GM19025 (cell line): ENCODE measurements around the gene BANF2.

Source experiments
- ATAC-seq: cut with Tn5 transposase; IDR thresholded peaks from one replicate; pipeline ENCODE4 v1.9.1; 2021; ENCODE audit warnings: mild to moderate bottlenecking, low read depth, moderate library complexity; ENCODE audit not compliant: unreplicated experiment

The BANF2 gene

DNA sequence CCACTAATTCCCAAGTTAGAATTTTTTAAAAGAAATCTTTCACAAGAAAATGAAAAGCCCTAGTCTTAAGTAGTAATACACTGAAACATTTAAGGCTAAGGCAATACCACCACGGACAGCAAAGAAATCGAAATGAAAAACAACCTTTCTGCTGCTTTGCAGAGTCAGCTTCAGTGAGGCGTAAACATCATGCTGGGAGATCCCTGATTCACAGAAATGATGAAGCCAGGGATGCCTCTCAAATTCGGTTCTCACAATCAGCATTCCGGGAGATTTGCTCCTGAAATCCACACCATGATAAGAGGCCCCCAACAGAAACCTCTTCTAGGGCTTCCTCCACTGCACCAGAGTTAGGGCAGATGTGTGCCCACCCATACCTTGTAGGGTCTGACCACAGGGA is 36.3 kb upstream of the BANF2 start:
- ATAC-seq, result no peak

DNA sequence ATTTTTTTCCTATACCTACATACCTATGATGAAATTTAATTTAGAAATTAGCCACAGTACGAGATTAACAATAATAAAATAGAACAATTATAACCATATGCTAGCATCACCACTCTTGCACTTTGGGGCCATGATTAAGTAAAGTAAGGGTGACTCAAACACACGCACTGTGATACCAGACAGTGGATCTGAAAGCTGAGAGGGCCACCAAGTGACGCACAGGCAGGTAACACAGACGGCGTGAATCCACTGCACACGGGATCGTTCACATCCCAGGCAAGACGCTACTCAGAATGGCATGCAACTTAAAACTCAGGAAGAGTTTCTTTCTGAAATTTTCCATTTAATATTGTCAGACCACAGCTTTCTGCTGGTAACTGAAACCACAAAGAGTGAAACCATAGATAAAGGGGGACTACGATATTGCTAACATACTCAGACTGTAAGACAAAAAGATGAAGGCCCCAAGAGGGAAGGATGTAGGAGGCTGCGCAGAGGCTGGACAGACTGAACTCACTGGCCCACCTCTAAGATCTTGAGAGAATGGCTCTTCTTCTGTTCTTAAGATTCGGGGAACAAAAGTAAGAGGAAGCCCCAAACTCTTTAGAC is 35.6 kb upstream of the BANF2 start:
- no peak for ATAC-seq

DNA sequence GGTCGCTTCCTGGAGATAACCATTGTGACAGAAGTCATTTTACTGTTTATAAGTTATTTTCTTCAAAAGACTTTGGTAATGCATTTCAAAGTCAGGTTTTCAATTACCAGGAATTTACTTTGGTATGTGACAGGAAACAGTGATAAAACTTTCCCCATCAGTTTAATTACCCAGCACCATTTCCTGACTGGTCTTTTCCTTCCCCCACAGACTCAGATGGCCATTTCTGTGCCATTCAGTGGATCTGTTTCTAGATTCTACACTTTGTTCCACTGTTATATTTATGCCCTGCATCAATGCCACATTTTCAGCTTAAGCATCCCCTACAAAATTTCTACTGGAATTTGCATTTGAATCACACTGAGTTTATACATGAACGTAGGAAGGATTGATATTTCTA is 34.0 kb upstream of the BANF2 start:
- ATAC-seq, result no peak

DNA sequence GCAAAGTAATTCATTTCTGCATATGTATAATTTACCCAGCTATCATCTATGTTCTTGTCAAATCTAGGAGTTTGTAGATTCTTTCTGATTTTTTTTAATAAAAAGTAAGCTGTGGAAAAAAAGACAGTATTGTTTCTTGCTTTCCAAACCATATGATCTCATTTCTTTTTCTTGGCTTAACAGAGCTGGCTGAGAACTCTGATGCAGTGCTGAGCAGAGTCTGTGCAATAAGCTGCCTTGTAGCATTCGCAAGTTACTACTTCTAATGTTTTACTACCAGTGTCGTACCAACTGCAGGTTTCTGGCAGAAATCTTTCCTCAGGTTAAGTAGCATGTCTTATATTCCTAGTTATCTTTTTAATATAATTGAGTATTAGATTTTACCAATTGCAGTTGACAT is 33.3 kb upstream of the BANF2 start:
- no peak for ATAC-seq

DNA sequence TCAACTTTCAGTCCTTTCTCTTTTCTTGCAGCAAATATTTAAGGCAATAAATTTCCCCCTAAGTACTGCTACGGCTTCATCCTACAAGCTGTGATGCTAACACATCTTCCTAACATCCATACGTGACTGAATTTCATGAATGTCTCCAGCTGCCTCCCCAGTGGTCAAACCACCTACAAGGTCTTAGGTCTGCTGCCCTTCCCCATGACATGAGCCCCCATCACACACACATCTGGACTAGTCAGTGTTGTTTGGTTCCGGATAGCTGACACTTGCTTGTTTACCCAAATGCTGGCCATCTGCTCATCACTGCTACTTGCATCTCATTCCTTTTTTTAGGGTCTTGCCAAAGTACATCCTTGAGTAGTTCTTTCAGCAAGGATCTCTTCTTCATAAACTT is 32.3 kb upstream of the BANF2 start:
- ATAC-seq, result no peak

DNA sequence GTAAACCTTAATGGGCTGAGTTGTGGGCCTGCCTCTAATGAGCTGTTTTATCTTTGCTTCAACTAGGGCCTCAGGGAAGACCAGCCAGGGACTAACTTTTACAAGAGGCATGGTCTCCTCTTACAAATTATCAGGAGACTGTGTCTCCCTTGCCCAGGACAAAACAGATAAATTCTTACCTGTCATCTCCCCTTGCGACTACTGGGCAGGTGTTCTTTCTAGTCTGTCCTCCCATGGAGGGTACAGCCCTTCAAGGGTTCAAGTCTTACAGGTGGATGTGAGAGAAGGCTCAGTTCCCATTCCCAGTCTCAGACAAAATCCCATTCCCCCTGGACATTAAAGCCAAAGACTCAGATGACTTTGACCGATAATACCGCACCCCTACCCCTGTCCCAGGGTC is 31.3 kb upstream of the BANF2 start:
- ATAC-seq, result no peak

DNA sequence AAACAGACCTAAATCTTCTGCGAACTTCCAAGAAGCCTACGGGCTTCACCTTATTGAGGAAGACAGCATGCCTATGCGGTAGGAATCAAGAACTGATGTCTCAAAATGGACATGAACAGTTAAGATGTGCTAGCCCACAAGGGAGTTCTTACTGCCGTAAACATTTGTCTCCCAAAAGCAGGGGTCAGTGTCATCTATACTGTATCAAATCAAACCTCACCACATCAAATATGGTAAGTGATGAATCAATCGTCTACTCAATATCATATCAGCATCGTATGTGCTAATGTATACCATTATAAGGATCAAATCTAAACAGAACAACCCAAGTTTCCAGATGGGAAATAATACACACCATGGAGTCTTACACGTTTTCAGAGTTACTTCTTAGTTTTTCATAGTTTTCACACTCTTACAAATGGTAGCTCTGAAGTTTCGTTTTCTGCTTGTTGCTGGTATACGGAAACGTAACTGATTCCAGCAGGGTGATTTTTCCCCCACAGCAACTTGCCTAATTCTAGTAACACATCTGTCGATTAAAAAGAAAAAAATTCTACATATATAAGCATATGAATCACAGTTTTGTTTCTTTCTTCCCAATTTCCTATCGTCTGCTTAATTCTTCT is 30.3 kb upstream of the BANF2 start:
- ATAC-seq, result no peak

DNA sequence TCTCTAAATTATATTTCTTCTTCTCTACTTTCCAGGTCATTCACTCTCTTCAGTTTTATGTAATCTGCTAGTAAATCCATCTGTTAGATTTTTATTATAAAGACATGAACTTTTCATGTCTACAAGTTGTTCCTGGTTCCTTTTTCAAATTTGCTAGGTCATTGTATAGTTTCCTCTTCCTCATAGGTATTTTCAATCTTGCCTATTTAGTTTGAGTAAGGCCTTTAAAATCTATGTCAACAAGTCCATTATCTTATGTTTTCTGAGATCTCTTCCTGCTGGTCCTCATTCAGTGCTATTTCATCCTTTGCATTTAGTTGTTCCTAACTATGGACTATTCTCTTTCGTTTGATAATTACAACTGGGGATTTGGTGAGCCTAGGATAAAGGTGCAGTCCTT is 28.8 kb upstream of the BANF2 start:
- ATAC-seq, result no peak

DNA sequence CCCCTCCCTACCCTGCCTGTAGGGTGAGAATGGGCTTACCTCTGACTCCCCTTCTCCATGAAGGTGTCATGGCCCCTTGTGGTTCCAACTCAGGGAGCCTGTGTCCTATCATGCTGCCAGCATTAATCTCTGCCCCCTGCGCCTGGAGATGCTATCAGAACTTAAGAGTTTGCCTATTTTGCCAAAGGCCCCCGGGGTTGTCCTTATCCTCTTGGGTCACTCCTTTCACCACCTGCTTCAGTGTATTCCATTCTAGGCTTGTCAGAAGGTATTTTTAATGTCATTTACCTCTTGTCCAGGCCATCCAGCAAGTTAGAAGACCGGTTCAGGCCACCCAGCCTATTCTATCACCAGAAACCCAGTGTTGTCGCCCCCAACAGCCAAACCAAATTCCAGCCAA is 28.2 kb upstream of the BANF2 start:
- ATAC-seq, result no peak

DNA sequence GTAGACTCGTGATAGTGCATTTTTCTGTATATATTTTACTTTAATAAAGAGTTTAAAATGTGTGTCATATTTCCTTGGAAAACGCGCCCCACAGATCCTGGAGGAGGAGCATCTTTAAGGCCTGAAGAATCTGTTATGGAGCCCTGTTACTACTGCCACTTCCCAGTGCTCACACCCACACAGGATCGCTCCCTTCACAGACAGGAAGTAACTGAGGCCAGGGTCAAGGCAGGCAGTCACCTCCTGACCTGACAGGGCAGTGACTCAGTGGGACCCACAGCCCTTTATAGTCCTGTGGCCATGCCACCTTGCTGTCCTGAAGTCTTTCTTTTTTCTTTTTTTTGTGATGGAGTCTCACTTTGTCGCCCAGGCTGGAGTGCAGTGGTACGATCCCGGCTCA is 26.7 kb upstream of the BANF2 start:
- no peak for ATAC-seq

DNA sequence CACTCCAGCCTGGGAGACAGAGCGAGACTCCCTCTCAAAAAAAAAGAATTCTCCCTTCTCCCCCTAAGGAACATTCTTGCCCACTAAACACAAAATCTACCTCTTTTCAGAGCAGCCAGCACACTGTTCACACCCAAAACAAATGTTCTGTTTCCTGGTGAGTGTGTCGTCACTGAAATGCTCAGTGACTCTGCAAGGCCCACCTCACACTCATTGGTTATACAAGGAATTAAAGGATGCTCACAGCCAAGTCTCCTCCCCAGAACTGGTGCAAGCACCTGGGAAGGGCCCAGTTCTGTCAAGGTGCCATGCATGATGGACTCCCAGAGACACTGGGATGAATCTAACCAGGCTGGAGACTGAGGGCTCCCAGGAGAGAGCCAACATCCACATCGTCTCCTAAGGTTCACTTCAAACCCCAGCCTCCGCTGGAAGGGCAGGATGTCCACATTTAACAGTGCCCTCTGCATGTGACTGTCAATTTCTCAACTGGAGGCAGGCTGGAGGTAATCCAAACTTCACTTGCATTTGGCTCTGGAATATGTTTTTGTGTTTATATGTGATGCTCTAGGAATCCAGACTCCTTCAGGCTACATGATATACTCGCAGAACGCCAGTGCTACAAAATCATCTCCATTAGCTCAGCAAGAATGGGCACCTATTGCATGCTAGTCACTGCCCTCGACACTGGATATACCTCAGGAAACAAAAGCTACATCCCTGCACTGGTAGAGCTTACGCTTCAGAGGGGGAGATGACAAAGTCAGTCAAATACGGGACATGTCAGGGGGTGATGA is 24.8 kb upstream of the BANF2 start:
- ATAC-seq, result no peak

DNA sequence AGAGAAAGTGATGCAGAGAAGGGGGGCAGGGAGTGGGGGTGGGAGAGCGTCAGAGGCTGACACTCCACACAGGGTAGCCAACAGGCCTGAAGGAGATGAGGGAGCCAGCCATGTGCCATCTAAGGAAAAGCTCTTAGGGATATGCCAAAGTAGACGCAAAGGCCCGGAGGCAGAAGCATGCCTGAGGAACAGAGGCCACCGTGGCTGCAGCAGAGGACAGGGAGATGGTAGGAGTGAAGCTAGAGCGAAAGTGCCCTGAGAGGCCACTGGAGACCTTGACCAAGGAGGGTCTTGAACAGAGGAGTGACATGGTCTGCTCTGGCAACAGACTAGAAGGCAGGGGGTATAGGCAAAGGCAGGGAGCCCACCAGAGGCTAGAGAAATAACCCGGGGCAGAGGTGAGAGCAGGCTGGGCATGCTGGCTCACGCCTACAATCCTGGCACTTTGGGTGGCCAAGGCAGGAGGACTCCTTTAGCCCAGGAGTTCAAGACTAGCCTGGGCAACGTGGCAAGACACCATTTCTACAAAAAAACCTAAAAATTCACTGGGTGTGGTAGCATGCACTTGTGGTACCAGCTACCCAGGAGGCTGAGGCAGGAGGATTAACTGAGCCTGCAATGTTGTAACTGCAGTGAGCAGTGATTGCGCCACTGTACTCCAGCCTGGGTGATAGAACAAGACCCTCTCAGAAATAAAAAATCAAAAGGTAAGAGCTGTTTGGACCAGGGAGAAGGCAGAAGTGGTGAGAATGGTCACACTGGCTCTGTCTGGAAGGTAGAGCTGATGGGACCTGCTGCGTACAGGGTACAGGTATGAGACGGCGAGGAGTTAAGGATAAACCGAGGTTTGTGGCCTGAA is 24.0 kb upstream of the BANF2 start:
- no peak for ATAC-seq

DNA sequence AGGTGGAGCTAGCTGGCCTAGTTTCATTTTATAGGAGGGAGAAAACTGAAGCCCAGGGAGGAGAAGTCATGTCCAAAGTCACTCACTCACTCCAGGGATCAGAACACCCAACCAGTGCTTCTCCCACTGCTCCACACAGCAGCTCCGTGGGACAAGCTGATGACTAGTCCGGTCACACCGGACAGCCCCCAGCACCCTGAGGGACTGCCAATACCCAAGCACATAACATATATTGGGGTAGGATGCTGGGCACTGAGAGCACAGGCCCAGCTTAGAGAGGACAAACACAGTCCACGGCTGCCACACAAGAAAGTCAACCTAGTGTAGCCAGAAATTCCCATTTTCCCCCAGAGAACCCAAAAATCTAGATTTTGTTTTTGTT is 23.4 kb upstream of the BANF2 start:
- ATAC-seq, result no peak

DNA sequence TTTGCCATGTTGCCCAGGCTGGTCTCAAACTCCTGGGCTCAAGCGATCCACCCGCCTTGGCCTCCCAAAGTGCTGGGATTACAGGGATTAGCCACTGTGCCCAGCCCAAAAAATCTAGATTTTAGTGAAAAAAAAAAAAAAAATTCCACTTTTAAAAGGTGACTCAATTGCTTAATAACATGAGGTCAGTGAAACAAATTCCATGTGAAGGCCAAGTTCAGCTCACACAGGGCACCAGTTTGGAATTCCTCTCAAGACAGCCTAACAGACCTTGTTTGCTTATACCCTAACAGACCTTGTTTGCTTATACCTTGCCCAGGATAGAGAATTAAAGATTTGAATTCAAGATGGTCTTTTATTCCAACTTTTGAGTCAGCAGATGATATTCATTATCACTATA is 22.8 kb upstream of the BANF2 start:
- ATAC-seq, result no peak

DNA sequence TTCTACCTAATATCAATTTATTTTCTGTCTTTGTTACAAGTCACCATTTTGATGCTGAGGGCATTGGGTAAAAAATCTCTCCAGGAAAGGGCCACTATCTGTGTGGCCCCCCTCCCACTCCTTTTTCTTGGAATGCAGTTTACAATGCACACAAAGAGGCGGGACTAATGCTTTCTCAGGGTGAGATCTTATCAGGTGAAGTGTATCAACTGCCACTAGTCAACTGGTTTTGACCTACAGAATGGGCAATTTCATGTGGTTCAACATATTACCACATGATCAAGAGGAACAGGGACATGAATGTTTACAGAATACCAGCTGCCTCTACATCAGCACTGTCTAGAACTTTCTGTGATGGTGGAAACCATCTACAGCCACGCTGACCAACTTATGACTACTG is 21.5 kb upstream of the BANF2 start:
- ATAC-seq, result no peak

DNA sequence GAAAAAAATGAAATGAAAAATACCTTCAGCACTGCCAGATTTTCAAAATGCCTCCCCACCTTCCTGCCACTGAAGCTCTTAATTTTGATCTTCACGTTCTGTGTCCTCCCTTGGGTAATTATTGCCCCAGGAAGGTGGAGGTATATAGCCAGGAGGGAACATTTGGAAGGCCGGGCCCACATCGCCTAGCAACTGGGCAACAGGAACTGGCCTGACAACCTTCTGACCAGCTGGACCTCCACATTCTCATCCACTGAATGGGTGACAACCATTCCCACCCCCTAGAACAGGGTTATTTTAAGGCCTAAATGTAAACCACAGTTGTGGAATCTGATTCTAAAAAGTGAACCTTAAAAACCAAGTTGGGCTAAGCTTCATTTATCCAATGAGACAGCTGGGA is 20.9 kb upstream of the BANF2 start:
- no peak for ATAC-seq

DNA sequence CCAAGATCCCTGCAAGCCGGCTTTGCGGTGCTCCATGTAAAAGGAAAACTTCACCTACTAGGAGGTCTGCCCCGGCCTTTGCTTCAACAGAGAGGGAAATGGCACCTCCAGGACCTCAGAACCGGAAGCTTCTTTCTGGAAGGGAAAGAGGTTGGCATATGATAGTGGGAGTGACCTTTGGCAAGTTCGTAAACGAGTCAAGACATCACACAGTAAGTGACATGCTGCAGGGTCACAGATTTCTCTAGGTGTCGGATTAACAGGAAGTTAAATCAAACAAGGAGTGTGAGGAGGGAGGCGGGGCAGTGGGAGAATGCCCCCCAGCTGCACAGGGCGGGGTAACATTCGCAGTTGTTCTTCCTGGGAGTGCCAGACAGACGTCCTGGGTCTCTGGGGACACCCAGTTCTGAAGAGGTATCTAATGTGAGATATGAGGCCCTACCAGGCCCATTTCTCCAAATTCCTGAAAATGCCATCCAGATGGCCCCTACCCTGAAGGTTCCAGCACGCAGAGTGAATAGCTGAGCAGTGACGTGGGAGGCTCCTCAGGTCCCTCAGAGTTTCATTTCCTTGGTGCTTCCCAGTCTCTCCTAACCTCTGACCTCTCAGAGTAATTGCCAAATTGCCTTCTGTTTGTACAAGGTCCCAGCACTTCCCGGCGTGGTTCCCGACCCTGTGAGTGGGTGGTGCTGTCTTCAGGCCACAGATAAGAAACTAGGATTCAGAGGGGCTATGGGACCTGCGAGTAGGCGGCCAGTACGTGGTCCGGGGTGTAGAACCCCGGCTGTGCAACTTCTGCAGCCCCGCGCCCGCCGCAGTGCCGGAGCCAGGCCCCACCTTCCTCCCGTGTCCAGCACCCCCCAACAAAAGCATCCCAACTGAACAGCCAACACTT is 19.6 kb upstream of the BANF2 start:
- no peak for ATAC-seq

DNA sequence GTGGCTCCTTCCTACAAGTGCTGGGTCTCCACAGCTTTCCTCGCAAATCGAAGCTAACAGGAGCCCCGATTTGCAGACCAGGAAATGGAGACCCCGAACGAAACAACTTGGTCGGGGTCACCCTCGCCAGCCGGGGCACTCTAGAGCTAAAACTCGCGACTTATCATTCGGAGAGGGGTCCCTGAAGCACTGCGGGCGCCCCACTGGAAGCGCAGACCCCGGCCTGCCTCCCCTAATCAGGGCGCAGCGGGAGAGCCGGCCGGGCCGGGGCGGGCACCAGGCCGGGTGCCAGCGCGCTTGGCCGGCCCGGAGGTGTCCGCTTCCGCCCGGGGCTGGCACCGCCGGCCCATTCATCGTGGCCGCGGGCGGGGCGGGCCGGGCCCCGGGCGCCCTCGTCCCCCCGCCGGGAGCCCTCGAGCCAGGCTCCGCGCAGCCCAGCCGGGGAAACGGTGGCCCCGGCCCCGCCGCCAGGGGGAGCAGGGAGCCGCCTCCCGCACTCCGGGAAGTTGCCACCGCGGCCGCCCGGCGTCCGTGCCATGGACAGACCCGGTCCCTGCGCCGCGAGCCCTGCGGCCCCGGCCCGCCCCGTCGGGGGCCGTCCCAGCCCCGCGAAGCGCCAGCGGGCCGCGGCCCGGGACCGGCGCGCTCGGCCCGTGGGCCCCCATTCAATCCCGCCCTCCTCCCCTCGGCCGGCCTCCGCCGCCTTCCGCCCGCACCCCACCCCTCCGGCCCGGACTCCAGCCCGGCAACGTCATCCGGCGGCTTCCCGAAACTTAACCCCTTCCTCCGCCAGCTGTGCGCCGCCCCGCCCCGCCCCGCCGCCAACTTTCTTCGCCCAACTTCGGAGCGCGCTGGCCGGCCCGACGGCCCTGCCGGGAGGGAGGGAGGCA is 18.7 kb upstream of the BANF2 start:
- ATAC-seq, result peak; percentile 29

DNA sequence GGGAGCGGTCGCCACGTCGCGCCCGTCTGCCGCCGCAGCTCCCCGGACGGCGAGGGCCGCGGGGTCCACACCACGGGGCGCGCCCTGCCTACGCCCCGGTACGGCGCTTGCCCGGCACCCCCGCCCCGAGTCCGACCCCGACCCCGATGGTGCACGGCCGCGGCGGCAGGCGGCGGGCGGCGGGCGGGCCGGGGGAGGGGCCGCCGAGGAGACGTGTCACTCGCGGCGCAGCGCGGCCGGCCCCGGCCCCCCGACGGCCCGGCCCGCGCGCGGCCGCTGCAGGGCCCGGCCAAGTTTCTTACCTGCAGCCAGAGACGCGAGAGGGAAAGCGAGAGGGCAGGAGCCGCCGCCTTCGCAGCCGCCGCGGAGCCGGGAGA is 18.1 kb upstream of the BANF2 start:
- peak; percentile 5 for ATAC-seq
